ENCODE results near the gene ATRN.

DNA sequence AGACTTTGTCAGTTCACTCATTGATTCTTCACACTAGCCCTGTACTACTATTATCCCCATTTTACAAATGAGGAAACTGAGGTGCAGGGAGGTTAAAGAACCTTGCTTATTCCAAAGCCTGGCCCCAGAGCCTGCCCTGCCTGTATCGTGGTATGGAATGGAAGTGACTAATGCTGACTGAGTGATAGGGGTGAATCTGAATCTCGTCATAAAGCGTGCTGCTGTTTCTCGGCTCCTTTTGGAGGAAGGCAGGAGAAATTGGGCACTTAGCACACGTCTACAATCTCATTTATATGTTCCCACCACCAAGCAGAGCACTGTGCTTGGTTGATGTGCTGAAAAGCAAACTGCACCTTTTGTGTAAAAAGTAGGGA lies 175.2 kb downstream of the ATRN start:
- TF ChIP-seq, protein P1, sequence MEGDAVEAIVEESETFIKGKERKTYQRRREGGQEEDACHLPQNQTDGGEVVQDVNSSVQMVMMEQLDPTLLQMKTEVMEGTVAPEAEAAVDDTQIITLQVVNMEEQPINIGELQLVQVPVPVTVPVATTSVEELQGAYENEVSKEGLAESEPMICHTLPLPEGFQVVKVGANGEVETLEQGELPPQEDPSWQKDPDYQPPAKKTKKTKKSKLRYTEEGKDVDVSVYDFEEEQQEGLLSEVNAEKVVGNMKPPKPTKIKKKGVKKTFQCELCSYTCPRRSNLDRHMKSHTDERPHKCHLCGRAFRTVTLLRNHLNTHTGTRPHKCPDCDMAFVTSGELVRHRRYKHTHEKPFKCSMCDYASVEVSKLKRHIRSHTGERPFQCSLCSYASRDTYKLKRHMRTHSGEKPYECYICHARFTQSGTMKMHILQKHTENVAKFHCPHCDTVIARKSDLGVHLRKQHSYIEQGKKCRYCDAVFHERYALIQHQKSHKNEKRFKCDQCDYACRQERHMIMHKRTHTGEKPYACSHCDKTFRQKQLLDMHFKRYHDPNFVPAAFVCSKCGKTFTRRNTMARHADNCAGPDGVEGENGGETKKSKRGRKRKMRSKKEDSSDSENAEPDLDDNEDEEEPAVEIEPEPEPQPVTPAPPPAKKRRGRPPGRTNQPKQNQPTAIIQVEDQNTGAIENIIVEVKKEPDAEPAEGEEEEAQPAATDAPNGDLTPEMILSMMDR (IDR thresholded peaks at IDR 0.05; ENCODE audit: low read length): no peak
- no peak for TF ChIP-seq EZH2 (IDR thresholded peaks at IDR 0.05; ENCODE audit: borderline replicate concordance, low read length)

All from OCI-LY1 (cell line).